GM19438 (cell line): ENCODE data around the gene AP3D1.

Experiments
- ATAC-seq: cut with Tn5 transposase; IDR thresholded peaks from one replicate; pipeline ENCODE4 v1.9.1; 2021; ENCODE audit warnings: low read depth; ENCODE audit not compliant: unreplicated experiment

The AP3D1 gene

DNA sequence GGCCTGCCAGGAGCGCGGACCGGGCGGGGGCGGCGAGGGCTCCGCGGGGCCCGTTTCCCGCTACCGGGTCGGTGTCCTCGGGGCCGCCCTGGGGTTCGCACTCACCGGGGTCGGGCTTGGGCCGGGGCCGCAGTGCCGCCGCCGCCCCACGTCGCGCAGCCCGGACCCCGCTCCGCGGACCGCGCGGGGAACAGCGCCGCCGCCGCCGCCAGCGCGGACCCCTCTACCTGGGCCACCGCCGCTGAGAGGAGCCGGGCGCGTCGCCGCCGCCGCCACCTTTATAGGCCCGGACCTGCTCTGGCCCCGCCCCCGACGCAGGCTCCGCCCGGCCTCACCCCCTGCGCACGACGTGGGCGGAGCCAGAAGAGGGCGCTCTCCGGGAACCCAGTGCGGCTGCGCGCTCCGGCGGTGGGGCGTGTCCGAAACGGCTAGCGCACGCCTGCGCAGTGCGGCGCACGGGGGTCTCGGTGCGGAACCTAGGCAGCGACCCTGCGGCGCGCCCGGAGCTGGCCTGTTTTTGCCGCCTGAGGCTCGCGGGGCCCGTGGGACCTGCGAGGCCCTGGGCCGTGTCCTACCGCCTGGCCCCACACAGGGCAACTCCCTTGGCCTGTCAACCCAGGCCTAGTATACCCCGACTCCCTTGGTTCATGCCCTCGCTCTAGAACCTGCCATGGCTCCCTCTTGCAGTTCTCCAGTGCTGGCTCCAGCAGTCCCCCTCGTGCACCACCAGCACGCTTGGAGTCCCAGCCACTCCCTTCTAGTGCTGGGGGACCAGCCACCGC lies 100.2 kb downstream of the AP3D1 start, which contains the start of gene MKNK2:
TSS of gene MKNK2 (minus strand) at position 254 of the 782 bp plus-strand sequence. CDS start 393 bp downstream, outside the sequence.
- peak; percentile 39 for ATAC-seq
